Loucy (cell line): ENCODE measurements around the gene ARSI.

ENCODE experiments used
- H2AFZ ChIP-seq: fragments of 200-600 bp; sonication (generic); 2 replicates; pipeline ENCODE4 v1.6.0; 2016; ENCODE audit warnings: antibody characterized with exemption, mild to moderate bottlenecking, low read length, moderate library complexity
- H3F3A ChIP-seq: fragments of 200-600 bp; 2 replicates; pipeline ENCODE4 v1.6.0; 2016; ENCODE audit warnings: antibody characterized with exemption, low read depth, mild to moderate bottlenecking
- H3K27me3 ChIP-seq: fragments of 200-600 bp; sonication (generic); 2 replicates; pipeline ENCODE4 v1.6.1; 2014; ENCODE audit warnings: low read length, mild to moderate bottlenecking; ENCODE audit not compliant: insufficient read depth, poor library complexity, severe bottlenecking
- H3K36me3 ChIP-seq: fragments of 200-600 bp; sonication (generic); 2 replicates; pipeline ENCODE4 v1.6.1; 2016; ENCODE audit warnings: low read length; ENCODE audit not compliant: insufficient read depth
- H3K4me1 ChIP-seq: fragments of 200-600 bp; sonication (generic); 2 replicates; pipeline ENCODE4 v1.5.1; 2014; ENCODE audit warnings: low read length, mild to moderate bottlenecking; ENCODE audit not compliant: insufficient read depth, poor library complexity, severe bottlenecking
- H3K4me2 ChIP-seq: fragments of 200-600 bp; sonication (generic); 2 replicates; pipeline ENCODE4 v1.6.0; 2014; ENCODE audit warnings: antibody characterized with exemption, low read length, low read depth, mild to moderate bottlenecking; ENCODE audit not compliant: poor library complexity, severe bottlenecking
- H3K4me3 ChIP-seq: fragments of 200-600 bp; sonication (generic); 2 replicates; pipeline ENCODE4 v1.5.1; 2014; ENCODE audit warnings: low read length, mild to moderate bottlenecking, mixed read lengths; ENCODE audit not compliant: poor library complexity, severe bottlenecking
- H3K79me2 ChIP-seq: fragments of 200-600 bp; sonication (generic); 2 replicates; pipeline ENCODE4 v1.6.1; 2014; ENCODE audit warnings: low read length; ENCODE audit not compliant: insufficient read depth
- H3K9ac ChIP-seq: fragments of 200-600 bp; sonication (generic); 2 replicates; pipeline ENCODE4 v1.6.0; 2014; ENCODE audit warnings: mild to moderate bottlenecking, low read depth, low read length, moderate library complexity; ENCODE audit not compliant: poor library complexity, severe bottlenecking
- H3K9me2 ChIP-seq: fragments of 200-600 bp; sonication (generic); replicated peaks from 2 replicates; pipeline ENCODE4 v1.6.1; 2016; ENCODE audit warnings: low read depth, low read length, mixed read lengths
- H3K9me3 ChIP-seq: fragments of 200-600 bp; sonication (generic); 2 replicates; pipeline ENCODE4 v1.6.1; 2014; ENCODE audit warnings: mild to moderate bottlenecking, antibody characterized with exemption, low read length, low read depth; ENCODE audit not compliant: insufficient read depth
- H4K20me1 ChIP-seq: fragments of 200-600 bp; sonication (generic); 2 replicates; pipeline ENCODE4 v1.6.0; 2014; ENCODE audit warnings: antibody characterized with exemption, low read length, mild to moderate bottlenecking; ENCODE audit not compliant: insufficient read depth, poor library complexity, severe bottlenecking
- CTCF ChIP-seq: fragments of 200-600 bp; sonication (generic); conservative IDR thresholded peaks from 2 replicates; pipeline ENCODE4 v1.5.1; 2014; ENCODE audit warnings: mild to moderate bottlenecking, antibody characterized with exemption, low read length
- EZH2phosphoT487 ChIP-seq: fragments of 200-600 bp; IDR thresholded peaks from 2 replicates; pipeline ENCODE4 v1.6.1; 2018; ENCODE audit warnings: antibody characterized with exemption, mild to moderate bottlenecking, moderate library complexity, borderline replicate concordance

Gene ARSI

GRCh38 chr5:150347451-150347850 lies 44.7 kb upstream of the ARSI start:
- Histone ChIP-seq H3K9me2 (no peaks in the 10 kb centered on the region), H2AFZ (no peak overlapping the region), H3K9me3 (no peaks in the 10 kb centered on the region), H4K20me1 (no peaks in the 10 kb centered on the region), H3K4me2 (no peak overlapping the region), H3K27me3 (no peaks in the 10 kb centered on the region), H3K36me3 (no peaks in the 10 kb centered on the region), H3K79me2 (no peaks in the 10 kb centered on the region), H3K9ac (no peak overlapping the region), H3K4me3 (no peak overlapping the region), H3K4me1 (peaks cover 19% of the 10 kb centered on the region), H3F3A (peaks cover 4% of the 10 kb centered on the region; the same call in 1 of the 2 replicates)
- TF ChIP-seq CTCF (no peak), EZH2phosphoT487 (no peak)

GRCh38 chr5:150347003-150347402 lies 44.3 kb upstream of the ARSI start:
- H3K9me3 ChIP-seq = no peaks in the 10 kb centered on the region
- H4K20me1 ChIP-seq = no peaks in the 10 kb centered on the region
- H3K4me2 ChIP-seq = no peak overlapping the region
- TF ChIP-seq CTCF (no peak), EZH2phosphoT487 (no peak)
- no peak overlapping the region for H2AFZ ChIP-seq
- H3F3A ChIP-seq = peaks cover 4% of the 10 kb centered on the region; the same call in 1 of the 2 replicates
- no peaks in the 10 kb centered on the region for H3K9me2 ChIP-seq
- H3K9ac ChIP-seq = no peak overlapping the region
- H3K36me3 ChIP-seq = no peaks in the 10 kb centered on the region
- H3K27me3 ChIP-seq = no peaks in the 10 kb centered on the region
- no peak overlapping the region for H3K4me3 ChIP-seq
- H3K4me1 ChIP-seq = peaks cover 19% of the 10 kb centered on the region
- H3K79me2 ChIP-seq = no peaks in the 10 kb centered on the region

- Histone ChIP-seq H3K9me3 (no peaks in the 10 kb centered on the region), H2AFZ (no peak overlapping the region), H3F3A (peaks cover 4% of the 10 kb centered on the region; the same call in 1 of the 2 replicates), H3K9me2 (no peaks in the 10 kb centered on the region), H3K79me2 (no peaks in the 10 kb centered on the region), H3K9ac (no peak overlapping the region), H3K4me1 (peaks cover 16% of the 10 kb centered on the region), H3K36me3 (no peaks in the 10 kb centered on the region), H3K27me3 (no peaks in the 10 kb centered on the region), H4K20me1 (no peaks in the 10 kb centered on the region), H3K4me2 (no peak overlapping the region), H3K4me3 (no peak overlapping the region)
- TF ChIP-seq CTCF (no peak), EZH2phosphoT487 (no peak)
These were observed 43.9 kb upstream of the ARSI start for GRCh38 chr5:150346592-150346991.
